IPS-NIHi11 (cell line): ENCODE data around the gene KRTAP2-2.
"Not testable (repeated sequence)": the region's sequence is repeated elsewhere in the genome, so short reads cannot be mapped to it uniquely, and the experiment has no call there.

ENCODE experiments used
- DNase-seq: peaks from one replicate; pipeline ENCODE4 v3.0.0; 2012; ENCODE audit warnings: mixed read lengths, low spot score

Gene KRTAP2-2

GRCh38 chr17:41064301-41064700, 9.3 kb upstream of the KRTAP2-2 start:
- DNase-seq = no peak

GRCh38 chr17:41063449-41063848, 8.4 kb upstream of the KRTAP2-2 start:
- DNase-seq = no peak

GRCh38 chr17:41061964-41062363, 6.9 kb upstream of the KRTAP2-2 start:
- no peak for DNase-seq

- DNase-seq = no peak
Observed at GRCh38 chr17:41060052-41060604, 5.1 kb upstream of the KRTAP2-2 start, which contains the start of gene KRTAP2-3. KRTAP2-3 (minus strand) TSS chr17:41060114; CDS start chr17:41060050, 64 bp downstream.

- DNase-seq = not testable (repeated sequence)
Observed at GRCh38 chr17:41059276-41060051, 4.4 kb upstream of the KRTAP2-2 start.

- DNase-seq = no peak
Observed at GRCh38 chr17:41058741-41059140, 3.7 kb upstream of the KRTAP2-2 start.

- no peak for DNase-seq
Observed at GRCh38 chr17:41057547-41057946, 2.5 kb upstream of the KRTAP2-2 start.

- DNase-seq = not testable (repeated sequence)
Observed at GRCh38 chr17:41054556-41054955, 474 bp downstream of the KRTAP2-2 start.

- no peak for DNase-seq
Observed at GRCh38 chr17:41054025-41054424, 1.0 kb downstream of the KRTAP2-2 start.

GRCh38 chr17:41052566-41052965, 2.5 kb downstream of the KRTAP2-2 start:
- no peak for DNase-seq

- DNase-seq = no peak
Observed at GRCh38 chr17:41049110-41049509, 5.9 kb downstream of the KRTAP2-2 start.

GRCh38 chr17:41048441-41048840, 6.6 kb downstream of the KRTAP2-2 start:
- DNase-seq = no peak

GRCh38 chr17:41046735-41047465, 8.1 kb downstream of the KRTAP2-2 start, which contains the start of gene KRTAP2-1:
KRTAP2-1 (minus strand) TSS chr17:41047316; CDS start chr17:41047267, 49 bp downstream.
- not testable (repeated sequence) for DNase-seq

GRCh38 chr17:41042953-41043352, 12.1 kb downstream of the KRTAP2-2 start:
- DNase-seq = no peak

- DNase-seq = not testable (repeated sequence)
Observed at GRCh38 chr17:41040783-41041571, 14.1 kb downstream of the KRTAP2-2 start, which contains the start of gene KRTAP1-1. KRTAP1-1 (minus strand) TSS chr17:41041450; CDS start chr17:41041397, 53 bp downstream.

- DNase-seq = no peak
Observed at GRCh38 chr17:41037853-41038350, 17.1 kb downstream of the KRTAP2-2 start.

- not testable (repeated sequence) for DNase-seq
Observed at GRCh38 chr17:41034346-41034935, 20.6 kb downstream of the KRTAP2-2 start, which contains the start of gene KRTAP1-3. KRTAP1-3 (minus strand) TSS chr17:41034874; CDS start chr17:41034821, 53 bp downstream.

- no peak for DNase-seq
Observed at GRCh38 chr17:41029633-41030245, 25.3 kb downstream of the KRTAP2-2 start, which contains the start of gene KRTAP1-4. KRTAP1-4 (minus strand) TSS chr17:41030195; CDS start chr17:41030078, 117 bp downstream.

- no peak for DNase-seq
Observed at GRCh38 chr17:41026715-41027471, 28.1 kb downstream of the KRTAP2-2 start, which contains the start of gene KRTAP1-5. KRTAP1-5 (minus strand) TSS chr17:41027208; CDS start chr17:41027155, 53 bp downstream.
